Thyroid gland (tissue), 4 donors: ENCODE measurements around the gene MYO1E. TPM values are rescaled to one million over a fixed set of nuclear protein-coding genes. Genes with fewer than 3 reads are reported as not detected.

Source experiments
- DNase-seq, 2 donors: peaks; one replicate each; pipeline ENCODE4 v3.0.0-alpha.2; 2019
- H3K27ac ChIP-seq, 3 donors: fragments of 200-600 bp; sonication (generic); 1 replicate in 2 of 3; 2 replicates in 1 of 3; pipeline ENCODE4 v1.5.1; 2016 to 2019; ENCODE audit warnings: mild to moderate bottlenecking in 1 of 3, moderate library complexity in 1 of 3
- H3K27me3 ChIP-seq: fragments of 200-600 bp; sonication (generic); one replicate; pipeline ENCODE4 v1.5.1; 2019
- H3K36me3 ChIP-seq, 2 donors: fragments of 200-600 bp; sonication (generic); one replicate each; pipeline ENCODE4 v1.5.1; 2016 to 2019
- H3K4me1 ChIP-seq, 2 donors: fragments of 200-600 bp; sonication (generic); one replicate each; pipeline ENCODE4 v1.5.1; 2017 to 2019
- H3K4me3 ChIP-seq, 3 donors: fragments of 200-600 bp; sonication (generic); replicated peaks in 1 of 3; 1 replicate in 2 of 3; 2 replicates in 1 of 3; pipeline ENCODE4 v1.5.1; 2016; ENCODE audit warnings: mild to moderate bottlenecking in 1 of 3
- H3K9me3 ChIP-seq: fragments of 200-600 bp; sonication (generic); one replicate; pipeline ENCODE4 v1.5.1; 2017
- POLR2A ChIP-seq, 2 donors: fragments of 450-650 bp; IDR thresholded peaks; one replicate each; pipeline ENCODE4 v1.6.1; 2017; ENCODE audit warnings: antibody characterized with exemption in 2 of 2, mild to moderate bottlenecking in 2 of 2, moderate library complexity in 1 of 2
- WGBS, 2 donors: methylation state at CpG; one replicate each; pipeline ENCODE4 v1.1.5; 2017; 5-methylcytosine and 5-hydroxymethylcytosine counted together
- intact Hi-C: fragments of 100-400 bp; cut with DNase I; formaldehyde crosslinking; loops from one replicate; pipeline ENCODE4 v1.15.1; 2023
- total RNA-seq, 4 donors: library from RNA; depleted of rRNA; stranded (reverse); fragments of >200 nt; gene quantifications; one replicate each; pipeline ENCODE4 v1.2.3, GENCODE V29; 2016
- TF ChIP-seq, protein P1 (sequence below), 6 experiments: fragments of 200-600 bp in 3 of 6; fragments of 450-650 bp in 3 of 6; sonication (generic) in 3 of 6; IDR thresholded peaks; one replicate each; pipeline ENCODE4 v1.5.1; 2016 to 2019; ENCODE audit warnings: antibody characterized with exemption in 6 of 6, mild to moderate bottlenecking in 2 of 6, inconsistent platforms in 1 of 6, moderate library complexity in 1 of 6

MYO1E gene
- total RNA-seq, 4 donors from 2014 or later, result 19.5 to 56.6 (median 34.6) TPM

DNA sequence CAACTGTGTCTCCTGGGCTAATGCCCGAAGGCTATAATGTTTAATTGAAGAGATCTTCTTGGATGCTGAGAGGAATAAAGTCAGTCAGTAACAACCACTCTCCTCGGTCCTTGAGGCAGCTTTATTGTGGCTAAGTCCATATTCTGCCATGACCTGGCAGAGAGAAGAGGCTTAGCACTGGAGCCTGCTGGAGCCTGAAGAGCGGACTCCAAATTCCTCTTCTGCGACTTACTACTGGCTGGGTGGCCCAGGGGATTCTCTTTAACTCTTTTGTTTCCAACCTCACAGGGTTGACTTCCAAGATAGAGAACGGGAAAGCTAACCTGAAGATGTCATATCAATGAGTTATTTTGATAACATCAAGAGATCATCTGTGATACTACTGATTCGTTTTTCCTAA is 71.1 kb downstream of the MYO1E start:
- Histone ChIP-seq H3K4me3 (no peak overlapping the region), H3K27ac (no peak overlapping the region), H3K9me3 (no peaks in the 10 kb centered on the region), H3K4me1 (peaks cover 10 to 25% of the 10 kb centered on the region in 2 donors), H3K36me3 (no peaks in the 10 kb centered on the region), H3K27me3 (no peaks in the 10 kb centered on the region)
- intact Hi-C loops, result no loop called here
- DNase-seq, result no peak
- WGBS, 2 donors, result 56 to 66% methylated on average over 6 of the region's 6 CpGs
- no peak for TF ChIP-seq POLR2A (IDR thresholded peaks at IDR 0.05)

DNA sequence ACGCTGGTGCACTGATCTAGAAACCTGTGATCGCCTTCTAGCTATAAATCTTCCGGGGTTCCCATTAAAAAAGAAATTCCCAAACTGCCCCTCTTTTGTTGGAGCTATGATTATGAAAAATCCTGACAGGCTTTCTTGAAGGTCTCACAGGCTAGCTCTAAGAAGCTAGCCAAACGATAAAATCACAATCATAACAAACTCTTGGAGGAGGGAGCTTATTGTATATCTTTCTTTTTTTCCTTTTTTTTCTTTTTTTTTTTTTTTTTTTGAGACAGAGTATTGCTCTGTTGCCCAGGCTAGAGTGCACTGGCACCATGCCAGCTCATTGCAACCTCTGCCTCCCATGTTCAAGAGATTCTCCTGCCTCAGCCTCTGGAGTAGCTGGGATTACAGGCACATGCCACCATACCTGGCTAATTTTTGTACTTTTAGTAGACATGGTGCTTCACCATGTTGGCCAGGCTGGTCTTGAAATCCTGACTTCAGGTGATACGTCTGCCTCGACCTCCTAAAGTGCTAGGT is 72.0 kb downstream of the MYO1E start:
- peak overlapping the region; percentile 15 to 27 (median 19) for H3K27ac ChIP-seq
- H3K36me3 ChIP-seq, result no peaks in the 10 kb centered on the region
- peak; percentile 67 to 68 for DNase-seq
- H3K9me3 ChIP-seq, result no peaks in the 10 kb centered on the region
- no peak for TF ChIP-seq POLR2A (IDR thresholded peaks at IDR 0.05)
- TF ChIP-seq, protein P1, sequence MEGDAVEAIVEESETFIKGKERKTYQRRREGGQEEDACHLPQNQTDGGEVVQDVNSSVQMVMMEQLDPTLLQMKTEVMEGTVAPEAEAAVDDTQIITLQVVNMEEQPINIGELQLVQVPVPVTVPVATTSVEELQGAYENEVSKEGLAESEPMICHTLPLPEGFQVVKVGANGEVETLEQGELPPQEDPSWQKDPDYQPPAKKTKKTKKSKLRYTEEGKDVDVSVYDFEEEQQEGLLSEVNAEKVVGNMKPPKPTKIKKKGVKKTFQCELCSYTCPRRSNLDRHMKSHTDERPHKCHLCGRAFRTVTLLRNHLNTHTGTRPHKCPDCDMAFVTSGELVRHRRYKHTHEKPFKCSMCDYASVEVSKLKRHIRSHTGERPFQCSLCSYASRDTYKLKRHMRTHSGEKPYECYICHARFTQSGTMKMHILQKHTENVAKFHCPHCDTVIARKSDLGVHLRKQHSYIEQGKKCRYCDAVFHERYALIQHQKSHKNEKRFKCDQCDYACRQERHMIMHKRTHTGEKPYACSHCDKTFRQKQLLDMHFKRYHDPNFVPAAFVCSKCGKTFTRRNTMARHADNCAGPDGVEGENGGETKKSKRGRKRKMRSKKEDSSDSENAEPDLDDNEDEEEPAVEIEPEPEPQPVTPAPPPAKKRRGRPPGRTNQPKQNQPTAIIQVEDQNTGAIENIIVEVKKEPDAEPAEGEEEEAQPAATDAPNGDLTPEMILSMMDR (IDR thresholded peaks at IDR 0.05), result no peak
- intact Hi-C loops, result no loop called here
- H3K27me3 ChIP-seq, result no peaks in the 10 kb centered on the region
- 37 to 41% methylated on average over 6 of the region's 6 CpGs for WGBS, 2 donors
- no peak overlapping the region for H3K4me3 ChIP-seq
- H3K4me1 ChIP-seq, result peaks cover 18 to 33% of the 10 kb centered on the region in 2 donors

DNA sequence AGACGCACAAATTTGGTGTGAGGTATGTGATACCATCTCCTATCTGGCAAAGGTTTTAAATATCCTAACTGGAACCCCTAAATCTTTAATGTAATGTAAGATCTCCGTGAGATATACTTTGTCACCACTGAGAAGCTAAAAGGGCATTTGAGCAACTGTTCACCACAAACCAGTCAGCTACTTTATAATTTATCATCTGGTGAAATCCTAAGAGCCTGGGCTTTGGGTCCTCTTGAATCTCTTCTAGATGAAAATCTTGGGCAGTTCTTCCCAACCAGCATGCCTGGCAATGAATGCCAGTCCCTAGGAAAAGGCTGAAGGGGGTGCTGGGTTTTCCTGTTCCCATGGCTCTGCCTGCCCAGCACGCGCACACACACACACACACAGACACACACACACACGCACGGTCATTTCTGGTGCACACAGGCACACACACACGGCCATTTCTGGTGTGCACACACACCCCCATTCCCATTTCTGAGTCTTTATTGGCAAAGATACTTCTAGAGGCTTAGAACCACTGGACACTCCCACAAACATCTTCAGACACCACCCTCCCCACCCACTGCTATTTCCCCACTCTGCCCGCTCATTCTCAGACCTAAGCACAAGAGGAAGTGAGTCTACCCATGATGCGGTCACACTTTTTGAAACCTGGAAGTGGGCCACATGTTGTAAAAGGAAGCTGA is 72.6 kb downstream of the MYO1E start:
- DNase-seq, result peak; percentile 70 to 76
- no peak overlapping the region for H3K4me3 ChIP-seq
- peaks cover 24 to 35% of the 10 kb centered on the region in 2 donors for H3K4me1 ChIP-seq
- H3K36me3 ChIP-seq, result no peaks in the 10 kb centered on the region
- peak overlapping the region; percentile 15 to 27 (median 19) for H3K27ac ChIP-seq
- no peaks in the 10 kb centered on the region for H3K27me3 ChIP-seq
- intact Hi-C loops, result no loop called here
- no peak for TF ChIP-seq POLR2A (IDR thresholded peaks at IDR 0.05)
- TF ChIP-seq, protein P1 (IDR thresholded peaks at IDR 0.05), result no peak
- WGBS, 2 donors, result 44 to 50% methylated on average over 9 of the region's 9 CpGs
- no peaks in the 10 kb centered on the region for H3K9me3 ChIP-seq

DNA sequence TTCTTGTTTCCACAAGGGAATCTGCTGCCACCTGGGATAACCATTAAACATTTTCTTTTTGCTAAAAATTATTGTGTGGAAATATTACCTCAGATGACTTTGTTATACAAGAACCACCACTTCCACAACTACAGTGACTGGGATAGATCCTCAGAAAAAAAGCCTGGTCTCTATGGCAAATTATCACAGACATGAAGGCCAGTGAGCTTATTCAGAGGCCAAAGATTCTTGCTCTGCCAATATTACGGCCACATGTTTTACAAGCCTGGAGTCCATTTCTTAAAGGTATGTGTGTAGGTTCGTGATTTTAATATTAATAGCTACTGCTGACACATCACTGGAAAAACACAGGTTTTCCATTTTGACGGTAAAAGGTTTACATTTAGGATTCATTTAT is 73.8 kb downstream of the MYO1E start:
- no peaks in the 10 kb centered on the region for H3K27me3 ChIP-seq
- WGBS, 2 donors, result 98 to 100% methylated on average over 3 of the region's 3 CpGs

DNA sequence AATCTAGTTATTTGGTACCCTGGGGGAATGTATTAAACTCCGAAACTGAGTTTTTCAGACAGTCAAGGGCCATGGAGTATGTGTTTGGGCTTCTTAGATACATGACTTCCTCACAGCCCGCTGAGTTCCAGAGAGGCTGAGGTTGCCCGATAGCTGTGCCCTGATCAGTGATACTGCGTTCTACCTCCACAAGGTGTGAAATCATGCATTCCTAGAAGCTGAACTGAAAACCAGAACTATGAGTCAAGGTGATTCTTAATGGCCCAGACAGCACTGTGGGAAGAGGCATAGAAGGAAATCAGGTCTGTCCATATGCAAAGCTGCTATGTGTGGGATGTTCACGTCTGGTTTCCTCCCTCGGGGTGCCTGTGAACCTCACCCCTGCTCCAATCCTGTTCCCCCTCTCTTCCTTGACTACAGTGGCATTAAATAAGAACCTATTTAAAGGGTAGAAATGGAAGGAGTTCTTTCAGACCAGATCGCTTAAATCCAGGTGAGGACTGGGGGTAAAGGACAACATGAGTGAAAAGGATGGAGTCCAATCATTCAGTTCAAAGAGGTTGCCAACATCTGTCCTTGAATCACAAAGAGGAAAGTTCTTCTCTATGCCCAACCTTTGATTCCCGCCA is 74.3 kb downstream of the MYO1E start:
- peaks cover 24 to 43% of the 10 kb centered on the region in 2 donors for H3K4me1 ChIP-seq
- TF ChIP-seq, protein P1 (IDR thresholded peaks at IDR 0.05), result no peak
- no peak for TF ChIP-seq POLR2A (IDR thresholded peaks at IDR 0.05)

More for the DNA sequence above, 73.8 kb downstream of the MYO1E start:
- Histone ChIP-seq H3K4me3 (no peak overlapping the region), H3K36me3 (no peaks in the 10 kb centered on the region), H3K4me1 (peaks cover 24 to 43% of the 10 kb centered on the region in 2 donors), H3K9me3 (no peaks in the 10 kb centered on the region), H3K27ac (no peak overlapping the region)
- no peak for TF ChIP-seq POLR2A (IDR thresholded peaks at IDR 0.05)
- TF ChIP-seq, protein P1 (IDR thresholded peaks at IDR 0.05), result no peak
- intact Hi-C loops, result no loop called here
- DNase-seq, result no peak

More for the DNA sequence above, 74.3 kb downstream of the MYO1E start:
- DNase-seq, result peak; percentile 19 to 41
- no peaks in the 10 kb centered on the region for H3K36me3 ChIP-seq
- no peak overlapping the region for H3K4me3 ChIP-seq
- 76 to 84% methylated on average over 8 of the region's 8 CpGs for WGBS, 2 donors
- H3K9me3 ChIP-seq, result no peaks in the 10 kb centered on the region
- no peaks in the 10 kb centered on the region for H3K27me3 ChIP-seq
- intact Hi-C loops, result no loop called here
- H3K27ac ChIP-seq, result no peak overlapping the region
